ENCODE results near the gene ASPSCR1. TPM values are rescaled to one million over a fixed set of nuclear protein-coding genes. Genes with fewer than 3 reads are reported as not detected.

ASPSCR1 gene
- total and polyA plus RNA-seq, 2 of the 13 experiments (the other 11 are each of a cell fraction or from before 2014, with no cell fraction given) = 274 to 314 TPM

GRCh38 chr17:81996757-81997441 lies 19.5 kb downstream of the ASPSCR1 start (continued):
- TF ChIP-seq ZHX2 (IDR thresholded peaks at IDR 0.05; ENCODE audit: low read depth) (peak; percentile 61; the same call in 1 of the 2 replicates), ZHX2 (CRISPR knock-in tag; IDR thresholded peaks at IDR 0.05; ENCODE audit: borderline replicate concordance) (no peak), ZNF609 (CRISPR knock-in tag; IDR thresholded peaks at IDR 0.05; ENCODE audit: borderline replicate concordance) (0 out of 2 replicates have a peak, but pooled peaks have one; percentile 40), RBM22 (optimal IDR thresholded peaks at IDR 0.05; ENCODE audit: low read length) (peak; percentile 78), LBX2 (CRISPR knock-in tag; IDR thresholded peaks at IDR 0.05; ENCODE audit: borderline replicate concordance) (no peak), ZNF367 (CRISPR knock-in tag; IDR thresholded peaks at IDR 0.05; ENCODE audit: borderline replicate concordance) (no peak), PAWR (CRISPR knock-in tag; IDR thresholded peaks at IDR 0.05; ENCODE audit: borderline replicate concordance) (no peak), ZNF710 (CRISPR knock-in tag; IDR thresholded peaks at IDR 0.05; ENCODE audit: borderline replicate concordance) (no peak), ATRX (CRISPR knock-in tag; IDR thresholded peaks at IDR 0.05; ENCODE audit: borderline replicate concordance) (no peak), PRDM10 (CRISPR knock-in tag; IDR thresholded peaks at IDR 0.05; ENCODE audit: low read depth) (no peak)
